Fibroblast of pulmonary artery (primary cell): ENCODE results near the gene ZNF536.

ENCODE experiments used
- DNase-seq: peaks from one replicate; pipeline ENCODE4 v3.0.0-alpha.2; 2010; ENCODE audit warnings: low read depth
- H3K4me3 ChIP-seq: replicated peaks from 2 replicates; pipeline ENCODE4 v1.5.1; 2011; ENCODE audit warnings: low read depth, mild to moderate bottlenecking, control low read depth, low read length, moderate library complexity
- CTCF ChIP-seq: IDR thresholded peaks from 2 replicates; pipeline ENCODE4 v1.5.1; 2011; ENCODE audit warnings: mild to moderate bottlenecking, control low read depth, low read length, inconsistent platforms; ENCODE audit errors: missing control alignments

Gene ZNF536

GRCh38 chr19:30358821-30359580 lies 13.2 kb upstream of the ZNF536 start:
- H3K4me3 ChIP-seq, result no peak overlapping the region
- no peak for DNase-seq
- no peak for TF ChIP-seq CTCF

DNA sequence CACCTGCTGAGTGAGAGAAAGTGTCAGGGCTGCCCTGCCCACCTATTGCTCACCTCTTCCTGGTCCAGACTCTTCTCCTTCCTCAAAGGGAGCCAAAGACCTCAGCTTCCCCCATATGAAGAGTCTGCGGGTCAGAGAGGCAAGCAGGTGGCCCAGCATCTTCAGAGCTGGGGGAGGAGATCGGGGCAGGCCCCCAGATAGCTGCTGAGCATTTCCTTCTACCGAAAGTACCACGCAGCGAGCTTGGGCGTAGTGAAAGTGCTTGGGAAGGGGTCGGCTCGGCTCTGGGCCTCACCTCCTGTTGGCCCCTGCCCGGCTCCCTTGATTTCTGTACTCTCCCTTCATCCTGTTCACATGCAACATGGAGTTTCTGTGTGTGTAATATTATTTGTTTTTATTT lies 12.2 kb upstream of the ZNF536 start:
- H3K4me3 ChIP-seq, result no peak overlapping the region
- DNase-seq, result no peak
- no peak for TF ChIP-seq CTCF

GRCh38 chr19:30360376-30361106 lies 11.6 kb upstream of the ZNF536 start:
- no peak for DNase-seq
- TF ChIP-seq CTCF, result no peak
- no peak overlapping the region for H3K4me3 ChIP-seq

- no peak for DNase-seq
- TF ChIP-seq CTCF, result no peak
- no peak overlapping the region for H3K4me3 ChIP-seq
Measured at GRCh38 chr19:30361107-30361447, 11.1 kb upstream of the ZNF536 start.

DNA sequence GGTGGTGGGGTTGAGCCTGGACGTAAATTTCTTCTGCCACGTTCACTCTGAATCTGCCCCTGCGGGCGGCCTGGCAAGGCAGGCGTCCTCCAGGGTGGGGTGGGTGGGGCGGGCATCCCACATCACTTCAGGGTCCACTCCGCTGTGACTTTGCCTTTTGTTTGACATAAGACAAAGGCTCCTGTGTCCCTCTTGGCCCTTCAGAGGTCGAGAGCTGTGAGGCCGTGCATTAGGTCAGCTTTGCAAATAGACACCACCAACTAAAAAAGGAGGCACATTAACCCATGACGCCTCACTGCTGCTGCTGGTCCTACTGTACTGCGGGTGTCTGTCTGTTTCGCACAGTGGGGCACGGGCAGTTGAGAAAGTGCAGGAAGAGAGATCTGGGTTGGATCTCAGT lies 10.5 kb upstream of the ZNF536 start:
- H3K4me3 ChIP-seq, result no peak overlapping the region
- no peak for TF ChIP-seq CTCF

DNA sequence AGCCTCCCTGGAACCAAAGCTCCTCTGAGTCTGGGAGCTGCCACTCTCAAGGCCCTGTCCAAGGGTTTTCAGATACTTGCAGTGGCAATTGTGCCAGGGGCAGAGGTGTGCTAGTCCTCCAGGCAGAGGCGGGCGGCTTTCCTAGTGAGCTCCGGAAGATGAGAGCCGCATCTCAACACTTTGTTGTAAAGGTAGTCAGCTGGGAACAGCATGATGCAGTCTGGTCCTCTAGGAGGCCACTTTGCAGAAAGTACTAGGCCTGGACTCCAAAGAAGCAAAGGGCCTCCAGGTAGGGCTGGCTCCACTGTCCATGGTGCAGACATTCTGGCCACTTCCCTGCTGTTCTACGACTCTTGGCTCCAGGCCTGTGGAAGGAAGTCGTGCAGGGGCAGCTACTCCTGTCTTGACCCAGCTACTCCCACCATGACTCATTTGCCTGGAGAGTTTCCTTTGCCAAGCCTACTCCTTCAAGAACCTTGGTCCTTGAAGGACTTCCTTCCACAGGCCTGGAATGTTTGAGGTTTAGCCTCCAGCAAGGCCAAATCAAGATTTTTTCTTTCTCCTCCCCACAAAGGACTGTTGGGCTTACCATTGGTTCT lies 9.9 kb upstream of the ZNF536 start:
- TF ChIP-seq CTCF, result no peak
- DNase-seq, result no peak
- no peak overlapping the region for H3K4me3 ChIP-seq

More for the DNA sequence above, 10.5 kb upstream of the ZNF536 start:
- no peak for DNase-seq
